ENCODE measurements around the gene VRK1.

VRK1 gene

DNA sequence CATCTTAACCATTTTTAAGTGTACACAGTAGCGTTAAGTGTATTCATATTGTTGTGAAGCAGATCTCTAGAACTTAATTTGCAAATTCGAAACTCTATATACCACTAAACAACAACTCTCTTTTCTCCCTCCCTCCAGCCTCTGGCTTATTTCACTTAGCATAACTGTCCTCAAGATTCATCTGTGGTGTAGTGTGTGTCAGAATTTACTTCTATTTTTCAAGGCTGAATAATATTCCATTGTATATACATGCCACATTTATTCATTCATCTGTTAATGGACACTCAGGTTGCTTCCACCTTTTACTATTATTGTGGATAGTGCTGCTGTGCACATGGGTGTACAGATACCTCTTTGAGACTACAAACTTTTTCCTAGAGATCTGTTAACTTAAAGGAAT, 26.5 kb downstream of the VRK1 start:
- Histone ChIP-seq H3K27me3 (ENCODE audit: control insufficient read depth, insufficient read depth, low read length) (no peaks in the 10 kb centered on the region), H3K27ac (ENCODE audit: low read length) (no peak overlapping the region), H3K9me3 (ENCODE audit: control insufficient read depth, insufficient read depth, low read length) (no peaks in the 10 kb centered on the region), H3K36me3 (ENCODE audit: control insufficient read depth, insufficient read depth, low read length) (no peaks in the 10 kb centered on the region), H3K4me3 (ENCODE audit: low read length) (no peak overlapping the region), H3K4me1 (ENCODE audit: control insufficient read depth, insufficient read depth, low read length) (no peaks in the 10 kb centered on the region; the same call in 1 of the 2 replicates)
- no peak for DNase-seq (ENCODE audit: low read depth, low spot score)
- 100% methylated on average over 1 of the region's 2 CpGs for WGBS (ENCODE audit: insufficient coverage, insufficient read length)

DNA sequence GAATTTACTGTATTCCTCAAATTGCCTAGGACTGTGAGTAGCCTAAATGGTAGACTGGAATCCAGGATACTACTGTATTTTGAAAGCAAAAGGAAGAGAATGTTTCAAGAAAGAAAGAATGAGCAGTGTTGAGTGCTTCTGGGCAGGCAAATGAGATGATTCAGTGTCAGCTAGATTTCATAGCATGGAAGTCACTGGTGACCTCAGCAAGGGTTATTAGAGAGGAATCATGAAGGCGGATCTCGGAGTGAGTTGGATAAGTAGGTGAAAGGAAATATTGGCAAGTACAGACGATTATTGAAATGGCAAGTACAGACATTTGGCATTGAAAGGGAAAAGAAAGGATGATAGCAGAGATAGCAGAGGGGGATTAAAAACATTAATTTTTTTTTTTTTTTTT, 27.1 kb downstream of the VRK1 start:
- Histone ChIP-seq H3K27ac (ENCODE audit: low read length) (no peak overlapping the region), H3K27me3 (ENCODE audit: control insufficient read depth, insufficient read depth, low read length) (no peaks in the 10 kb centered on the region), H3K36me3 (ENCODE audit: control insufficient read depth, insufficient read depth, low read length) (no peaks in the 10 kb centered on the region), H3K4me1 (ENCODE audit: control insufficient read depth, insufficient read depth, low read length) (no peaks in the 10 kb centered on the region; the same call in 1 of the 2 replicates), H3K4me3 (ENCODE audit: low read length) (no peak overlapping the region), H3K9me3 (ENCODE audit: control insufficient read depth, insufficient read depth, low read length) (no peaks in the 10 kb centered on the region)
- no peak for DNase-seq (ENCODE audit: low read depth, low spot score)
- WGBS (ENCODE audit: insufficient coverage, insufficient read length), result 100% methylated on average over 3 of the region's 3 CpGs

DNA sequence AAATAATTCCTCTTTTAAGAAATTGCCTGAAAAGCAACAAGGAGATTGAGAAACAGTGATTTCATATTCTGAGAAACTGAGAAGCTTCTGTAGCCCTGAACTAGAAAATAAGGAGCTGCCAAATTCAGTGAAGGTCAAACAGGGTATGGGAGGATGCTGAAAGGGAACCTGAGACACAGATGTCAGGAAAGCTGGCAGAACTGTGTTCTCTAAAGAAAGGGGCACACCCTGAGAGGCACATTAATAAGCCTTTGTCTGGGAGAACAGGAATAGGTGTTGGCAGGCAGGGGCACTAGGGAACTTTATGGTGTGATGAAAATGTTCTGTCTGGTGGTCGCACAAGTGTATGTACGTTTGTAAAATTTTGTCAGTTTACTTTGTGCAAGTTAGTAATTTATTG, 29.6 kb downstream of the VRK1 start:
- no peak for DNase-seq (ENCODE audit: low read depth, low spot score)
- no peaks in the 10 kb centered on the region for H3K36me3 ChIP-seq (ENCODE audit: control insufficient read depth, insufficient read depth, low read length)
- H3K27ac ChIP-seq (ENCODE audit: low read length), result no peak overlapping the region
- H3K27me3 ChIP-seq (ENCODE audit: control insufficient read depth, insufficient read depth, low read length), result no peaks in the 10 kb centered on the region
- H3K9me3 ChIP-seq (ENCODE audit: control insufficient read depth, insufficient read depth, low read length), result no peaks in the 10 kb centered on the region
- H3K4me1 ChIP-seq (ENCODE audit: control insufficient read depth, insufficient read depth, low read length), result no peaks in the 10 kb centered on the region
- no CpG with 5 or more reads among the region's 2 CpGs for WGBS (ENCODE audit: insufficient coverage, insufficient read length)
- no peak overlapping the region for H3K4me3 ChIP-seq (ENCODE audit: low read length)

DNA sequence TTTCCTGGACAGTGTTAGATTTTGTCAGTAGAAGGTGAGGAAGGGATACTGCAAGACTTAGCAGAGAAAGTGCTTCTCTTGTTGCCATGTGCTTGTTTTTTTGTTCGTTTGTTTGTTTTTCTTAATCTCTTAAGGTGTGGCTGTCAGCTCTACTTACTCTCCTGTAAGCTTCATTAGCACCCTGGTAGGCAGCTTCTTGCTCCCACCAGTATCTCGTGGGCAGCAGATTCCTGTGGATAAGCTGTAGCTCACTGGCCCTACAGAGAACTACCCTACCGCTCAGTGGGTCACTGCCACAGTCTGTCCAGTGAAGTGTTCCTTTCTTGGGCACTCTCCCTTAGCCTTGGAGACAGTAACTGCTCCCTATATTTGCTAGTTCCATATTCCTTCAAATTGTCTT, 30.1 kb downstream of the VRK1 start:
- DNase-seq (ENCODE audit: low read depth, low spot score), result no peak
- Histone ChIP-seq H3K27ac (ENCODE audit: low read length) (no peak overlapping the region), H3K27me3 (ENCODE audit: control insufficient read depth, insufficient read depth, low read length) (no peaks in the 10 kb centered on the region), H3K9me3 (ENCODE audit: control insufficient read depth, insufficient read depth, low read length) (no peaks in the 10 kb centered on the region), H3K4me1 (ENCODE audit: control insufficient read depth, insufficient read depth, low read length) (no peaks in the 10 kb centered on the region), H3K4me3 (ENCODE audit: low read length) (no peak overlapping the region), H3K36me3 (ENCODE audit: control insufficient read depth, insufficient read depth, low read length) (no peaks in the 10 kb centered on the region)
- WGBS (ENCODE audit: insufficient coverage, insufficient read length), result no CpG with 5 or more reads among the region's 3 CpGs

DNA sequence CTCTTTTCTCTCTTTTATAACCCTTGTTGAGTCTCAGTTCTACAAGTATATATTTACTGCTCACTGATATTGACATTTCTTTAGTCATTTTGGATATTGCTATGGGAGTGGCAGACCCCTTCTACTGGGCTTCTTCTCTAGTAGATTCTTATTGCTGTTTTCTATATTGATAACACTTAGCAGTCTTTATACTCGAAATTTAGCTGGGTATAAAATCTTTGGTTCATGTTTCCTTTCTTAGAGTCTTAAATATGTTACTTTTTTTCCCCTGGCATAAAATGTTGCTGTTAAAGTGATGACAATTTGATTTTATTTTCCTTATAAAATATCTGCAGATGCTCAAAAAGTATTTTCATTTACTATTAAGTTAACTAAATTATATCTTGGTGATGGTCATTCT, 32.6 kb downstream of the VRK1 start:
- Histone ChIP-seq H3K36me3 (ENCODE audit: control insufficient read depth, insufficient read depth, low read length) (no peaks in the 10 kb centered on the region), H3K4me1 (ENCODE audit: control insufficient read depth, insufficient read depth, low read length) (no peaks in the 10 kb centered on the region), H3K9me3 (ENCODE audit: control insufficient read depth, insufficient read depth, low read length) (no peaks in the 10 kb centered on the region), H3K27ac (ENCODE audit: low read length) (no peak overlapping the region), H3K27me3 (ENCODE audit: control insufficient read depth, insufficient read depth, low read length) (no peaks in the 10 kb centered on the region), H3K4me3 (ENCODE audit: low read length) (no peak overlapping the region)
- WGBS (ENCODE audit: insufficient coverage, insufficient read length), result no CpG with 5 or more reads among the region's 1 CpG
- no peak for DNase-seq (ENCODE audit: low read depth, low spot score)

DNA sequence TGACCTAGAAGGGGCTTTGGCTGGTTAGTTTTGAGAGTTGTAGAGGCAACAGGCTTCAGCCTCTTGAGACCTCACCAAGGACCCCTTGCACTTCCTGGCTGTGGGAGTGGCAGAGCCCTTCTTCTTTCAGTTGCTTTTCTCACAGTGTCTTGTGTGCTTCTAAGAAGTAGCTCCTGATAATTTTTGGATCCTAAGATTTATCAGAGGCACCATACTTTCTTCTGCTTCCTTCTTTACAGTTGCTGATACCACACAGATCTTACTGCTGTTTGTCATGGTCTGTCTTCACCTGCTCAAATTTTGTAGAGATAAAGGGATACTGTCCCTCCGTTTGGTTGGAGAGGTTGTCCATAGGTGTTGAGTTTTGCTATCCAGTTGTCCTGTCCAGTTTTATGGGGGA, 33.8 kb downstream of the VRK1 start:
- WGBS (ENCODE audit: insufficient coverage, insufficient read length), result no CpG with 5 or more reads among the region's 1 CpG
- H3K27ac ChIP-seq (ENCODE audit: low read length), result no peak overlapping the region
- DNase-seq (ENCODE audit: low read depth, low spot score), result no peak
- no peaks in the 10 kb centered on the region for H3K36me3 ChIP-seq (ENCODE audit: control insufficient read depth, insufficient read depth, low read length)
- no peak overlapping the region for H3K4me3 ChIP-seq (ENCODE audit: low read length)
- H3K4me1 ChIP-seq (ENCODE audit: control insufficient read depth, insufficient read depth, low read length), result no peaks in the 10 kb centered on the region
- no peaks in the 10 kb centered on the region for H3K27me3 ChIP-seq (ENCODE audit: control insufficient read depth, insufficient read depth, low read length)
- no peaks in the 10 kb centered on the region for H3K9me3 ChIP-seq (ENCODE audit: control insufficient read depth, insufficient read depth, low read length)

DNA sequence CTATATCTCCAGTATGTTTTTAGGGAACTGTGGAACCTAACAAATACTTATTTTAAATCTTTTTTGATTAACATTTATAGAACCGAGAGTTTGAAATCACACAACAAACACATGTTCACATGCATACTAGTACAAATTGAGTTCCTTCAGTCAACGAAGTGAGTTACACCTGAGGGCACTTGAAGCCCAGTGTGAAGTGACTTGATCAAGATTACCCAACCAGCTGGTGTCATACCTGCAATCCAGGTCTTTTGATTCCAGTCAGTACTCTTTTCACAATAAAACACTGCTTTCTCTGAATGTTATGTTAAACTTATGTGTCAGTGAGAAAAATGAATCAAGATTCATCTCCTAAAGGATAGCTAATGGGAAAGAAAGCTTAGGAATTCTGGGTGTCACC, 35.2 kb downstream of the VRK1 start:
- DNase-seq (ENCODE audit: low read depth, low spot score), result no peak
- H3K9me3 ChIP-seq (ENCODE audit: control insufficient read depth, insufficient read depth, low read length), result no peaks in the 10 kb centered on the region
- H3K36me3 ChIP-seq (ENCODE audit: control insufficient read depth, insufficient read depth, low read length), result no peaks in the 10 kb centered on the region
- no peaks in the 10 kb centered on the region for H3K4me1 ChIP-seq (ENCODE audit: control insufficient read depth, insufficient read depth, low read length)
- WGBS (ENCODE audit: insufficient coverage, insufficient read length), result no CpG with 5 or more reads among the region's 2 CpGs
- no peak overlapping the region for H3K27ac ChIP-seq (ENCODE audit: low read length)
- no peaks in the 10 kb centered on the region for H3K27me3 ChIP-seq (ENCODE audit: control insufficient read depth, insufficient read depth, low read length)
- H3K4me3 ChIP-seq (ENCODE audit: low read length), result no peak overlapping the region

DNA sequence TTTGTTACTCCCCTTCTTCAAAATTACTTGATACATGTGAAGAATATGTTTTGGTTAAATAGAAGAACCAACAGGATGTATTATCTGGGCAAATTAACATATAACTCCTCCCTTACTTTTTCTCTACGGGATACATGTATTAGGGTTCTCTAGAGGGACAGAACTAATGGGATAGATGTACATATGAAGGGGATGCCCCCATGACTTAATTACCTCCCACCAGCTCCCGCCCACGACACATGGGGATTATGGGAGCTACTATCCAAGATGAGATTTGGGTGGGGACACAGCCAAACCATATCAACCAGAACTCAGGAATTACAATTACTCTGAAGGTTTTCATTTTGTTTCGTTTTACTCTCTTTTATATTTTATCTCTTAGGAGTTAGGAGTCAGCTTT, 41.3 kb downstream of the VRK1 start:
- no peaks in the 10 kb centered on the region for H3K9me3 ChIP-seq (ENCODE audit: control insufficient read depth, insufficient read depth, low read length)
- no peak overlapping the region for H3K27ac ChIP-seq (ENCODE audit: low read length)
- no peaks in the 10 kb centered on the region for H3K4me1 ChIP-seq (ENCODE audit: control insufficient read depth, insufficient read depth, low read length)
- no peak overlapping the region for H3K4me3 ChIP-seq (ENCODE audit: low read length)
- no peaks in the 10 kb centered on the region for H3K27me3 ChIP-seq (ENCODE audit: control insufficient read depth, insufficient read depth, low read length)
- H3K36me3 ChIP-seq (ENCODE audit: control insufficient read depth, insufficient read depth, low read length), result no peaks in the 10 kb centered on the region
- DNase-seq (ENCODE audit: low read depth, low spot score), result no peak
- no CpG with 5 or more reads among the region's 4 CpGs for WGBS (ENCODE audit: insufficient coverage, insufficient read length)

DNA sequence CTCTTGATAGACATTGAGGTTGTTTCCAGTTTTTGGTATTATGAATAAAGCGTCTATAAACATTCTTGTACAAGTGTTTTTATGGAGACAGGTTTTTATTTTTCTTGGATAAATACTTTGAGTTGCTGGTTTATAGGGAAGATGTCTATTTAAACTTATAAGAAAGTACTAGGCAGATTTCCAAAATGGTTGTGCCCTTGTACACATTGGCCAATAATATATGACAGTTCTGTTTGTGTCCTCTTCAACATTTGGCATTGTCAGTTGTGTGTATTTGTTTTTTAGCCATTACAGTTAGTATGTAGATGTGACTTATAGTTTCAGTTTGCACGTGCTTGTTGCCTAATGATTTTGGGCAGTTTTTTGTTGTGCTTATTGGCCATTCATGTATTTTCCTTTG, 42.1 kb downstream of the VRK1 start:
- no peak for DNase-seq (ENCODE audit: low read depth, low spot score)
- Histone ChIP-seq H3K4me1 (ENCODE audit: control insufficient read depth, insufficient read depth, low read length) (no peaks in the 10 kb centered on the region), H3K36me3 (ENCODE audit: control insufficient read depth, insufficient read depth, low read length) (no peaks in the 10 kb centered on the region), H3K4me3 (ENCODE audit: low read length) (no peak overlapping the region), H3K9me3 (ENCODE audit: control insufficient read depth, insufficient read depth, low read length) (no peaks in the 10 kb centered on the region), H3K27ac (ENCODE audit: low read length) (no peak overlapping the region), H3K27me3 (ENCODE audit: control insufficient read depth, insufficient read depth, low read length) (no peaks in the 10 kb centered on the region)
- no CpG with 5 or more reads among the region's 2 CpGs for WGBS (ENCODE audit: insufficient coverage, insufficient read length)

DNA sequence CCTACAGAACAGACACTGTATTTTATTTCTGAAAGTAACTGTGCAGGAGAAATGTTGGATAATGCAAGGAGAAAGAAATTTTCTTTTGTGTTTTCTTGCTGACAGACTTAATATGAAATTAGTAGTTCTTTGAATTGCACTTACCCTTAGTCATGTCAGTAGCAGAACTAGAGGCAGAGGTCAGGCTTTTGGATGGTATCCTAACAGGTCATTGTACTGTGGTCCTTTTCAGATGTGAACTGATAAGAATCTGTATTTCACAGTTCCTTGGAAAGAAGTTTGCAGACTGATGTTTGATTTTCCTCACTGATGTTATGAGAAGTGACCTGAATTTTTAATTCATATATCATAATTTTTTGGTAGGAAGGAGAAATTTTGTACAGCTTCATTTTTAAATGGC, 46.0 kb downstream of the VRK1 start:
- Histone ChIP-seq H3K4me1 (ENCODE audit: control insufficient read depth, insufficient read depth, low read length) (no peaks in the 10 kb centered on the region), H3K27me3 (ENCODE audit: control insufficient read depth, insufficient read depth, low read length) (no peaks in the 10 kb centered on the region), H3K9me3 (ENCODE audit: control insufficient read depth, insufficient read depth, low read length) (no peaks in the 10 kb centered on the region), H3K4me3 (ENCODE audit: low read length) (no peak overlapping the region), H3K36me3 (ENCODE audit: control insufficient read depth, insufficient read depth, low read length) (0 out of 2 replicates have a peak, but pooled peaks cover 2% of the 10 kb centered on the region), H3K27ac (ENCODE audit: low read length) (no peak overlapping the region)
- DNase-seq (ENCODE audit: low read depth, low spot score), result no peak

DNA sequence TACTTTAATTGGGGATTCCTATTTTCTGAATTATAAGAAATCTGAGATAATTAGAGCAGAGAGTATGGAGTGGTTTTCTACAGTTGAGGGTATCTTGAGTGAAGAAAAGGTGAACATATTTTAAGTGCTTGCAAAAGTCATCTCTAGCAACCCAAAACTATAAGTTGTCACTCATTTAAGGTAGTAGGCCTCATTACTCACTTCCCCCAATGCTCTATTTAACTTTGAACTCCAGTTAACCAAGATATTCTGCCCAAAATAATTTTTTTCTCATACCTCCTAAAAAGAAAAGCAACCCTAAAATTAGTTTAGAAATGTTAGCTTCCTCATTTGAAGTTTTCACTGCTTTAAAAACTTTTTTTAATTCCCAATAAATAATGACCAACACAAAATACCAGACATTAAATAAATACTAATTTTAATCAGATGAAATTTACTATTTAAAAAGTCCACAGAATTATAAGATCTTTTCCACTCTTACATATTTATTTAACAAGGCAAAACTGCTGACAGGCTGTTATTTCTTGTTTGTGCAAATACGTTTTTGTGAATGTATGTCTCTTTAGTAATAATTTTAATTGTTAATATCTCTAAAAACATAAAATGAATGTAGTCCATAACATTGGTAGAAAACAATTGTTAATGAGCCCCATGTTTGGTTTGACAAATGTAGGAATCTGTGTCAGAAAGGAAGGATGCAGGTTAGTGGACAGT, 47.8 kb downstream of the VRK1 start:
- H3K27ac ChIP-seq (ENCODE audit: low read length), result no peak overlapping the region
- no peaks in the 10 kb centered on the region for H3K4me1 ChIP-seq (ENCODE audit: control insufficient read depth, insufficient read depth, low read length)
- no peaks in the 10 kb centered on the region for H3K9me3 ChIP-seq (ENCODE audit: control insufficient read depth, insufficient read depth, low read length)
- no CpG with 5 or more reads among the region's 1 CpG for WGBS (ENCODE audit: insufficient coverage, insufficient read length)
- 0 out of 2 replicates have a peak, but pooled peaks cover 2% of the 10 kb centered on the region for H3K36me3 ChIP-seq (ENCODE audit: control insufficient read depth, insufficient read depth, low read length)
- no peak for DNase-seq (ENCODE audit: low read depth, low spot score)
- no peaks in the 10 kb centered on the region for H3K27me3 ChIP-seq (ENCODE audit: control insufficient read depth, insufficient read depth, low read length)
- no peak overlapping the region for H3K4me3 ChIP-seq (ENCODE audit: low read length)
